H9 (cell line): ENCODE measurements around the gene KCNMA1. TPM values are rescaled to one million over a fixed set of nuclear protein-coding genes. Genes with fewer than 3 reads are reported as not detected.

Experiments
- DNase-seq: peaks from one replicate; pipeline ENCODE4 v3.0.0-alpha.2; 2017
- H2AFZ ChIP-seq: one replicate; pipeline ENCODE4 v1.6.1; 2013; ENCODE audit warnings: mild to moderate bottlenecking, low read length, control low read depth, moderate library complexity
- H2AK5ac ChIP-seq: 2 replicates; pipeline ENCODE4 v1.6.1; 2013; ENCODE audit warnings: low read length, control low read depth, mixed read lengths; ENCODE audit not compliant: insufficient read length
- H2BK120ac ChIP-seq: one replicate; pipeline ENCODE4 v1.6.1; 2013; ENCODE audit warnings: low read depth, mild to moderate bottlenecking, low read length, control low read depth, inconsistent platforms; ENCODE audit not compliant: poor library complexity, severe bottlenecking
- H2BK12ac ChIP-seq: 2 replicates; pipeline ENCODE4 v1.6.1; 2013; ENCODE audit warnings: low read length, control low read depth, mixed read lengths, low read depth; ENCODE audit not compliant: insufficient read length
- H2BK15ac ChIP-seq: 2 replicates; pipeline ENCODE4 v1.6.1; 2013; ENCODE audit warnings: low read depth, low read length, control low read depth
- H2BK20ac ChIP-seq: one replicate; pipeline ENCODE4 v1.6.1; 2013; ENCODE audit warnings: low read depth, mild to moderate bottlenecking, low read length, control low read depth, inconsistent platforms; ENCODE audit not compliant: poor library complexity, severe bottlenecking
- H2BK5ac ChIP-seq: 2 replicates; pipeline ENCODE4 v1.6.1; 2013; ENCODE audit warnings: low read length, control low read depth, mixed read lengths; ENCODE audit not compliant: insufficient read length
- H3K14ac ChIP-seq: 2 replicates; pipeline ENCODE4 v1.6.1; 2013; ENCODE audit warnings: low read length, control low read depth; ENCODE audit not compliant: insufficient read depth
- H3K18ac ChIP-seq: 2 replicates; pipeline ENCODE4 v1.6.1; 2013; ENCODE audit warnings: low read depth, mild to moderate bottlenecking, mixed read lengths, low read length, control low read depth; ENCODE audit not compliant: insufficient read length
- H3K23ac ChIP-seq: 2 replicates; pipeline ENCODE4 v1.6.1; 2013; ENCODE audit warnings: low read length, control low read depth, mixed read lengths, low read depth; ENCODE audit not compliant: insufficient read length
- H3K23me2 ChIP-seq: 2 replicates; pipeline ENCODE4 v1.6.1; 2013; ENCODE audit warnings: low read depth, mild to moderate bottlenecking, mixed read lengths, low read length, control low read depth; ENCODE audit not compliant: insufficient read length, poor library complexity, severe bottlenecking
- H3K27ac ChIP-seq: 2 replicates; pipeline ENCODE4 v1.5.1; 2013; ENCODE audit warnings: low read length, control low read depth, mixed read lengths, low read depth; ENCODE audit not compliant: insufficient read length
- H3K27me3 ChIP-seq: 2 replicates; pipeline ENCODE4 v1.6.1; 2013; ENCODE audit warnings: low read length, control low read depth, inconsistent platforms; ENCODE audit not compliant: insufficient read depth
- H3K4ac ChIP-seq: 2 replicates; pipeline ENCODE4 v1.6.1; 2013; ENCODE audit warnings: low read depth, mild to moderate bottlenecking, control low read depth, inconsistent platforms, low read length, moderate library complexity
- H3K4me1 ChIP-seq: 2 replicates; pipeline ENCODE4 v1.6.1; 2013; ENCODE audit warnings: low read length, control low read depth, inconsistent platforms; ENCODE audit not compliant: insufficient read depth
- H3K4me2 ChIP-seq: 2 replicates; pipeline ENCODE4 v1.6.1; 2013; ENCODE audit warnings: low read length, control low read depth, mixed read lengths; ENCODE audit not compliant: insufficient read length, insufficient read depth
- H3K56ac ChIP-seq: 2 replicates; pipeline ENCODE4 v1.6.1; 2013; ENCODE audit warnings: low read depth, mild to moderate bottlenecking, mixed read lengths, low read length, control low read depth; ENCODE audit not compliant: insufficient read length
- H3K79me1 ChIP-seq: 2 replicates; pipeline ENCODE4 v1.6.1; 2013; ENCODE audit warnings: low read depth, mild to moderate bottlenecking, moderate library complexity, low read length, control low read depth, inconsistent platforms; ENCODE audit not compliant: insufficient read depth, poor library complexity, severe bottlenecking
- H3K79me2 ChIP-seq: 2 replicates; pipeline ENCODE4 v1.6.1; 2013; ENCODE audit warnings: low read length, control low read depth, inconsistent platforms; ENCODE audit not compliant: insufficient read depth
- H3K9ac ChIP-seq: 2 replicates; pipeline ENCODE4 v1.6.1; 2013; ENCODE audit warnings: low read length, control low read depth, mixed read lengths; ENCODE audit not compliant: insufficient read length; ENCODE audit errors: extremely low read depth
- H3K9me3 ChIP-seq: one replicate; pipeline ENCODE4 v1.6.1; 2013; ENCODE audit warnings: low read depth, low read length, inconsistent platforms; ENCODE audit not compliant: control insufficient read depth
- H3T11ph ChIP-seq: one replicate; pipeline ENCODE4 v1.6.1; 2013; ENCODE audit warnings: mild to moderate bottlenecking, low read length, control low read depth, inconsistent platforms
- H4K20me1 ChIP-seq: one replicate; pipeline ENCODE4 v1.6.1; 2013; ENCODE audit not compliant: control insufficient read depth, insufficient read length, insufficient read depth
- H4K5ac ChIP-seq: 2 replicates; pipeline ENCODE4 v1.6.1; 2013; ENCODE audit warnings: low read depth, mild to moderate bottlenecking, mixed read lengths, low read length, control low read depth; ENCODE audit not compliant: insufficient read length
- H4K8ac ChIP-seq: replicated peaks from 2 replicates; pipeline ENCODE4 v1.6.1; 2013; ENCODE audit warnings: low read length, control low read depth, mixed read lengths, low read depth; ENCODE audit not compliant: insufficient read length
- H4K91ac ChIP-seq: 2 replicates; pipeline ENCODE4 v1.6.1; 2013; ENCODE audit warnings: low read depth, mild to moderate bottlenecking, moderate library complexity, mixed read lengths, low read length, control low read depth; ENCODE audit not compliant: insufficient read length
- H3K27ac Mint-ChIP-seq, 3 experiments: 2 replicates in 2 of 3; 3 replicates in 1 of 3; pipeline ENCODE4 v1.8.0; 2020 to 2021; ENCODE audit warnings: mixed read lengths in 3 of 3, mild to moderate bottlenecking in 1 of 3, moderate library complexity in 1 of 3
- H3K27me3 Mint-ChIP-seq: 2 replicates; pipeline ENCODE4 v1.8.0; 2021; ENCODE audit warnings: low read depth, mild to moderate bottlenecking, moderate library complexity, mixed read lengths
- H3K36me3 Mint-ChIP-seq, 3 experiments: 2 replicates in 2 of 3; 3 replicates in 1 of 3; pipeline ENCODE4 v1.8.0; 2020 to 2021; ENCODE audit warnings: low read depth in 3 of 3, mixed read lengths in 3 of 3; ENCODE audit not compliant: insufficient read depth in 1 of 3
- H3K4me1 Mint-ChIP-seq, 2 experiments: 2 replicates each; pipeline ENCODE4 v1.8.0; 2020; ENCODE audit warnings: mixed read lengths in 2 of 2
- H3K4me3 Mint-ChIP-seq, 2 experiments: 2 replicates in 1 of 2; 3 replicates in 1 of 2; pipeline ENCODE4 v1.8.0; 2020 to 2021; ENCODE audit warnings: mild to moderate bottlenecking in 2 of 2, mixed read lengths in 2 of 2, moderate library complexity in 1 of 2
- H3K9me3 Mint-ChIP-seq, 2 experiments: 2 replicates in 1 of 2; 3 replicates in 1 of 2; pipeline ENCODE4 v1.8.0; 2020; ENCODE audit warnings: mild to moderate bottlenecking in 2 of 2, mixed read lengths in 2 of 2, moderate library complexity in 1 of 2
- CTCF ChIP-seq: fragments of 200-600 bp; sonication (generic); conservative IDR thresholded peaks from 3 replicates; pipeline ENCODE4 v1.8.0; 2021; ENCODE audit warnings: antibody characterized with exemption, mild to moderate bottlenecking
- WGBS: extraction: QIAGEN DNeasy Blood & Tissue Kit; methylation state at CpG from one replicate; pipeline ENCODE4 v1.1.7; 2013; ENCODE audit warnings: missing lambda C conversion rate, low lambda C conversion rate, mixed read lengths; ENCODE audit not compliant: insufficient read length; ENCODE audit errors: extremely low coverage; 5-methylcytosine and 5-hydroxymethylcytosine counted together
- total RNA-seq: library from RNA; stranded (reverse); gene quantifications from 2 replicates; pipeline ENCODE4 v1.2.1, GENCODE V29; 2021

The KCNMA1 gene
- total RNA-seq, 1 experiment from 2014 or later: 2.0 TPM

GRCh38 chr10:77347052-77347451 is 290.6 kb downstream of the KCNMA1 start:
- no peaks in the 10 kb centered on the region for H3K27me3 ChIP-seq
- TF ChIP-seq CTCF: no peak
- Mint-ChIP-seq H3K27me3 (peaks cover 5% of the 10 kb centered on the region; the same call in 1 of the 2 replicates), H3K4me1 (0 out of 4 replicates have a peak, but pooled peaks cover 0 to 3% of the 10 kb centered on the region in 2 experiments), H3K27ac (no peak overlapping the region), H3K36me3 (no peaks in the 10 kb centered on the region), H3K9me3 (no peaks in the 10 kb centered on the region), H3K4me3 (no peak overlapping the region)
- H2AK5ac ChIP-seq: no peak overlapping the region
- H4K91ac ChIP-seq: no peak overlapping the region
- no peaks in the 10 kb centered on the region for H3K23me2 ChIP-seq
- H4K8ac ChIP-seq: no peak overlapping the region
- no peak overlapping the region for H3K23ac ChIP-seq
- no CpG with 5 or more reads among the region's 2 CpGs for WGBS
- H3K14ac ChIP-seq: no peak overlapping the region
- no peaks in the 10 kb centered on the region for H3K79me1 ChIP-seq
- H2AFZ ChIP-seq: no peak overlapping the region
- H3K9ac ChIP-seq: no peak overlapping the region
- H3K4ac ChIP-seq: no peak overlapping the region
- H2BK20ac ChIP-seq: no peak overlapping the region
- H2BK15ac ChIP-seq: no peak overlapping the region
- no peaks in the 10 kb centered on the region for H3K9me3 ChIP-seq
- H3K56ac ChIP-seq: no peak overlapping the region
- no peak overlapping the region for H2BK5ac ChIP-seq
- H4K20me1 ChIP-seq: no peaks in the 10 kb centered on the region
- no peak overlapping the region for H3T11ph ChIP-seq
- H3K18ac ChIP-seq: no peak overlapping the region
- no peaks in the 10 kb centered on the region for H3K4me1 ChIP-seq
- no peak overlapping the region for H4K5ac ChIP-seq
- DNase-seq: no peak
- H3K79me2 ChIP-seq: no peaks in the 10 kb centered on the region
- no peak overlapping the region for H3K4me2 ChIP-seq
- no peak overlapping the region for H2BK12ac ChIP-seq
- no peak overlapping the region for H3K27ac ChIP-seq
- H2BK120ac ChIP-seq: no peak overlapping the region
